Sigmoid colon (tissue), 7 donors: Measurements from ENCODE around the gene PCDHA7. TPM values are rescaled to one million over a fixed set of nuclear protein-coding genes. Genes with fewer than 3 reads are reported as not detected.
A peak's percentile ranks its signal among the peaks of the same experiment; 100 is the strongest.
"Not testable (repeated sequence)": the region's sequence is repeated elsewhere in the genome, so short reads cannot be mapped to it uniquely, and the experiment has no call there.

ENCODE experiments used
- DNase-seq: peaks from one replicate; pipeline ENCODE4 v3.0.0-alpha.2; 2019
- H3K27ac ChIP-seq, 4 donors: fragments of 200-600 bp; sonication (generic); one replicate each; pipeline ENCODE4 v1.5.1; 2016 to 2019; ENCODE audit warnings: mild to moderate bottlenecking in 1 of 4
- H3K27me3 ChIP-seq, 3 donors: fragments of 200-600 bp; sonication (generic); one replicate each; pipeline ENCODE4 v1.5.1; 2019; ENCODE audit warnings: mild to moderate bottlenecking in 1 of 3
- H3K36me3 ChIP-seq, 4 donors: fragments of 200-600 bp; sonication (generic); one replicate each; pipeline ENCODE4 v1.5.1; 2016 to 2019
- H3K4me1 ChIP-seq, 4 donors: fragments of 200-600 bp; sonication (generic); one replicate each; pipeline ENCODE4 v1.5.1; 2017 to 2019
- H3K4me3 ChIP-seq, 4 donors: fragments of 200-600 bp; sonication (generic); one replicate each; pipeline ENCODE4 v1.5.1; 2017 to 2019; ENCODE audit warnings: mild to moderate bottlenecking in 2 of 4, moderate library complexity in 1 of 4
- H3K9me3 ChIP-seq, 4 donors: fragments of 200-600 bp in 3 of 4; sonication (generic) in 3 of 4; one replicate each; pipeline versions ENCODE4 v1.5.1 to v1.6.1; 2013 to 2019
- CTCF ChIP-seq, 4 experiments: fragments of 450-650 bp in 3 of 4; fragments of 200-600 bp in 1 of 4; IDR thresholded peaks; one replicate each; pipeline ENCODE4 v1.5.1; 2016 to 2019; ENCODE audit warnings: antibody characterized with exemption in 4 of 4, mild to moderate bottlenecking in 3 of 4, moderate library complexity in 2 of 4
- EP300 ChIP-seq, 4 donors: sonication (generic); formaldehyde crosslinking; IDR thresholded peaks; one replicate each; pipeline ENCODE4 v1.6.1; 2017; ENCODE audit warnings: antibody characterized with exemption in 4 of 4
- POLR2A ChIP-seq, 2 donors: fragments of 450-650 bp; IDR thresholded peaks; one replicate each; pipeline ENCODE4 v1.6.1; 2016; ENCODE audit warnings: antibody characterized with exemption in 2 of 2, mild to moderate bottlenecking in 2 of 2, moderate library complexity in 2 of 2
- POLR2AphosphoS5 ChIP-seq, 4 donors: sonication (generic); formaldehyde crosslinking; IDR thresholded peaks; one replicate each; pipeline ENCODE4 v1.6.1; 2017; ENCODE audit warnings: antibody characterized with exemption in 4 of 4
- whole genome bisulfite sequencing, 2 donors: extraction: QIAGEN DNeasy Blood & Tissue Kit; methylation state at CpG; one replicate each; pipeline ENCODE4 v1.1.7; 2013; 5-methylcytosine and 5-hydroxymethylcytosine counted together
- intact Hi-C: fragments of 100-400 bp; cut with DNase I; formaldehyde crosslinking; loops from one replicate; pipeline ENCODE4 v1.15.1; 2023
- polyA plus RNA-seq, 3 donors: library from polyadenylated mRNA; stranded (reverse); fragments of 200-250 nt; gene quantifications; one replicate each; pipeline ENCODE4 v1.2.3, GENCODE V29; 2013
- total RNA-seq, 4 donors: library from RNA; depleted of rRNA; stranded (reverse); fragments of >200 nt; gene quantifications; one replicate each; pipeline ENCODE4 v1.1.0, GENCODE V29; 2016
- donor health status: healthy with polysubstance abuse.
- donor health status: Bipolar disorder and iron deficiency.
- donor health status: healthy.

Gene PCDHA7
- total RNA-seq (under 1 TPM; 0.14 to 0.82 (median 0.46) TPM), polyA plus RNA-seq (under 1 TPM in 1 of 3 donors, not detected in 2; 0.16 TPM)

- Histone ChIP-seq H3K9me3 (peaks cover 0 to 32% (median 18%) of the 10 kb centered on the region in 4 donors), H3K27me3 (peaks cover 0 to 71% (median 9%) of the 10 kb centered on the region in 3 donors), H3K36me3 (no peaks in the 10 kb centered on the region), H3K27ac (no peak within 1 kb of the TSS), H3K4me3 (peak within 1 kb of the TSS in 3 of 4 donors; percentile 3 to 23 (median 16)), H3K4me1 (no peaks in the 10 kb centered on the region)
- WGBS, 2 donors = 16 to 22% methylated on average over 8 of the region's 8 CpGs
- intact Hi-C loops = no loop called here
- TF ChIP-seq POLR2AphosphoS5 (IDR thresholded peaks at IDR 0.05) = no peak
- TF ChIP-seq CTCF (IDR thresholded peaks at IDR 0.05) = no peak
- TF ChIP-seq POLR2A (IDR thresholded peaks at IDR 0.05) = no peak
- TF ChIP-seq EP300 (IDR thresholded peaks at IDR 0.05) = no peak
- DNase-seq = no peak
Observed at GRCh38 chr5:140833993-140834392, at the start of gene PCDHA7. Gene PCDHA7, plus strand, starts transcription at chr5:140834269. Its CDS starts 115 bp downstream, at chr5:140834384.

- no peaks in the 10 kb centered on the region for H3K36me3 ChIP-seq
- H3K27me3 ChIP-seq = peaks cover 0 to 59% (median 14%) of the 10 kb centered on the region in 3 donors
- DNase-seq = no peak
- H3K9me3 ChIP-seq = peaks cover 11 to 44% (median 35%) of the 10 kb centered on the region in 4 donors
- 28 to 48% methylated on average over 29 of the region's 29 CpGs for WGBS, 2 donors
- H3K27ac ChIP-seq = no peak within 1 kb of the TSS
- no peak within 1 kb of the TSS for H3K4me3 ChIP-seq
- no peaks in the 10 kb centered on the region for H3K4me1 ChIP-seq
- no peak for TF ChIP-seq POLR2A (IDR thresholded peaks at IDR 0.05)
- no peak for TF ChIP-seq CTCF (IDR thresholded peaks at IDR 0.05)
- intact Hi-C loops = no loop called here
Observed at GRCh38 chr5:140785905-140786686, 48.0 kb upstream of the PCDHA7 start, which contains the start of gene PCDHA1. Gene PCDHA1, plus strand, starts transcription at chr5:140786140.

- H3K4me3 ChIP-seq, H3K4me1 ChIP-seq, DNase-seq, intact Hi-C loops, H3K36me3 ChIP-seq, H3K27ac ChIP-seq: not testable (repeated sequence)
- Histone ChIP-seq H3K27me3 (peaks cover 0 to 59% (median 14%) of the 10 kb centered on the region in 3 donors), H3K9me3 (peaks cover 11 to 39% (median 31%) of the 10 kb centered on the region in 4 donors)
- 53 to 77% methylated on average over 44 of the region's 44 CpGs for WGBS, 2 donors
Observed at GRCh38 chr5:140787422-140787821, 46.6 kb upstream of the PCDHA7 start.

- H3K4me3 ChIP-seq, H3K36me3 ChIP-seq, intact Hi-C loops, DNase-seq, H3K27ac ChIP-seq, H3K4me1 ChIP-seq: not testable (repeated sequence)
- Histone ChIP-seq H3K27me3 (peaks cover 0 to 62% (median 14%) of the 10 kb centered on the region in 3 donors), H3K9me3 (peaks cover 11 to 43% (median 32%) of the 10 kb centered on the region in 4 donors)
- 52 to 76% methylated on average over 70 of the region's 70 CpGs for WGBS, 2 donors
Observed at GRCh38 chr5:140787849-140788504, 46.1 kb upstream of the PCDHA7 start.

GRCh38 chr5:140791089-140791488 lies 43.0 kb upstream of the PCDHA7 start:
- no peak for DNase-seq
- TF ChIP-seq CTCF (IDR thresholded peaks at IDR 0.05) = no peak
- TF ChIP-seq EP300 (IDR thresholded peaks at IDR 0.05) = no peak
- TF ChIP-seq POLR2A (IDR thresholded peaks at IDR 0.05) = no peak
- TF ChIP-seq POLR2AphosphoS5 (IDR thresholded peaks at IDR 0.05) = no peak
- peaks cover 11 to 49% (median 40%) of the 10 kb centered on the region in 4 donors for H3K9me3 ChIP-seq
- peaks cover 0 to 80% (median 14%) of the 10 kb centered on the region in 3 donors for H3K27me3 ChIP-seq
- H3K4me3 ChIP-seq = no peak overlapping the region
- intact Hi-C loops = no loop called here
- no peaks in the 10 kb centered on the region for H3K4me1 ChIP-seq
- H3K36me3 ChIP-seq = no peaks in the 10 kb centered on the region
- H3K27ac ChIP-seq = no peak overlapping the region
- WGBS, 2 donors = 22 to 47% methylated on average over 2 of the region's 2 CpGs
